ENCODE measurements around the gene RFPL2. TPM values are rescaled to one million over a fixed set of nuclear protein-coding genes. Genes with fewer than 3 reads are reported as not detected.

Gene RFPL2
- polyA plus RNA-seq: under 1 TPM in 2 of 4 donors, not detected in 2; 0.10 to 0.19 TPM
- long read RNA-seq, donor 1: 0 reads
- long read RNA-seq, donor 2: 0 reads
- long read RNA-seq, donor 3: 0 reads
- long read RNA-seq, donor 4: 0 reads
- long read RNA-seq, donor 5: 0 reads
- long read RNA-seq, donor 6: 0 reads
- long read RNA-seq, donor 7: 0 reads
- long read RNA-seq, donor 8: 0 reads
- long read RNA-seq, donor 9: 0 reads
- long read RNA-seq, donor 10: 0 reads

DNA sequence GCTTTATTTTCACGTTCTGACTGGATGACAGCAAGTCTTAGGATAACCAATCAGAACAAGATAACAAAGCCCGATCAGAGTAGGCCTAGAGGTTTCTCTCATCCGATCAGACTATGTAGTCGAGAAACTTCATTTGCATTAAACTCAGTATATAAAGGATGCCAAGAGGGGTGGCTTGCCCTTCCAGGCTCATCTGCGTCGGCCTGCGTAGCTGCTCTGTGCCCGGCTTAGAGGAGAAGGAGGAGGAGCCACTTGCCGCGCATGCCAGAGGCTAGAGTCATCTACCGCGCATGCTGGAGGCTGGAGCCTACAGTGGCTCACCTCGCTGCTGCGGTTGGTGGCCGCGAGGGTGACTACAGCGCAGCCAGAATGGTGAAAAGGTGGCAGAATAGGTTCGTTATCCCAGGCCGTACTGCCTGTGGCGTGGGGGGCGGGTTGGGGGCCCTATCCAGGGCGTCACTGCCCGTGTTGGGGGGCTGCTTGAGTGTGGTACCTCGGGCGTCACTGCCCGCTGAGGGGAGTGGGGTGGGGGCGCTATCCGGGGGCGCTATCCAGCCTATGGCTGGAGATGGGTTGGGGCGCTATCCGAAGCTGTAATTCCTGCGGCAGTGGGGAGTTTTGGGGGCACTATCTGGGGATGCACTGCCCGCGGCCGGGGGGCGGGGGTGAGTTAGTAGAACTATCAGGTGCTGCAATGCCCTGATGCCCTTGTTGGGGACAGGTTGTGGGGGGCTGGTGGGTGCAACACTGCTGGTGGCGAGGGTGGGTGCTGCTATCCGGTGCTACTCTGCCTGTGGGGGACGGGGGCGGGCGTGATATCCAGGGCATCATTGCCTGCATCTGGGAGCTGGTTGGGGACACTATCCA, at the start of gene RFPL2:
Gene RFPL2 (minus strand): TSS at position 218 of the 867 bp plus-strand sequence. CDS start 2,622 bp downstream, outside the sequence.
- H3K4me3 ChIP-seq (ENCODE audit: low read depth in 1 of 3, low read length in 3 of 3): peak within 1 kb of the TSS in 1 of 3 donors; percentile 43
- peaks cover 0 to 10% (median 0%) of the 10 kb centered on the region in 3 donors for H3K4me1 ChIP-seq (ENCODE audit: control insufficient read depth in 3 of 3, insufficient read depth in 2 of 3, low read depth in 1 of 3, low read length in 2 of 3)
- H3K9me3 ChIP-seq (ENCODE audit: control insufficient read depth in 2 of 2, insufficient read depth in 1 of 2, low read depth in 1 of 2, low read length in 1 of 2): no peaks in the 10 kb centered on the region
- 61 to 72% (median 71%) methylated on average over 40 to 41 of the region's 41 CpGs for WGBS, 3 donors
- H3K27me3 ChIP-seq (ENCODE audit: control insufficient read depth in 3 of 3, insufficient read depth in 3 of 3, low read length in 3 of 3): peaks cover 0 to 12% (median 0%) of the 10 kb centered on the region in 3 donors
- peak; percentile 20 to 51 for DNase-seq
- H3K27ac ChIP-seq (ENCODE audit: low read depth in 1 of 3, low read length in 2 of 3): no peak within 1 kb of the TSS
- FAIRE-seq: no peak
- H3K36me3 ChIP-seq (ENCODE audit: control insufficient read depth in 3 of 3, insufficient read depth in 2 of 3, low read depth in 1 of 3, low read length in 3 of 3): no peaks in the 10 kb centered on the region

DNA sequence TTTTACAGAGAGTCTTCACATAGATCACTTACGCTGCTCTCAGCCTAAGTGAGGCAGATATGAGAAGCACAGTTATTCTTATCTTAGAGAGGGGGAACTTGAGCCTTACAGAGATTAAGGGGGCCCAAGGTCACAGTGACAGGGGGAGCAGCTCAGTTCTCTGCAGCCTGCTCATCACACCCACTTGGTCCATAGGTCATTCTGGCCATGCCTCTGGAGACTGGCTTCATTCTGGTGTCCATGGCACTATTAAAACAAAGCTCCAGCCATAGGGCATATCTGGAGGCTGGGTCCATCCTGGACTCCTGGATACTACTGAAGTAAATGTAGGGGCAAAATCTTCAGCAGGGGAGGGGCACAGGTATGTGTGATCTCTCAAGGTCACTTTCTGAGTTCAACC, 44.4 kb upstream of the RFPL2 start:
- H3K9me3 ChIP-seq (ENCODE audit: control insufficient read depth in 2 of 2, insufficient read depth in 1 of 2, low read depth in 1 of 2, low read length in 1 of 2): no peaks in the 10 kb centered on the region
- H3K27ac ChIP-seq (ENCODE audit: low read depth in 1 of 3, low read length in 2 of 3): peak overlapping the region in 2 of 3 donors; percentile 16 to 39
- WGBS, 3 donors: 25 to 68% (median 48%) methylated on average over 1 of the region's 1 CpG
- no peaks in the 10 kb centered on the region for H3K36me3 ChIP-seq (ENCODE audit: control insufficient read depth in 3 of 3, insufficient read depth in 2 of 3, low read depth in 1 of 3, low read length in 3 of 3)
- no peaks in the 10 kb centered on the region for H3K27me3 ChIP-seq (ENCODE audit: control insufficient read depth in 3 of 3, insufficient read depth in 3 of 3, low read length in 3 of 3)
- no peak overlapping the region for H3K4me3 ChIP-seq (ENCODE audit: low read depth in 1 of 3, low read length in 3 of 3)
- FAIRE-seq (no peak), DNase-seq (peak; percentile 48 to 76)
- H3K4me1 ChIP-seq (ENCODE audit: control insufficient read depth in 3 of 3, insufficient read depth in 2 of 3, low read depth in 1 of 3, low read length in 2 of 3): peaks cover 0 to 43% (median 8%) of the 10 kb centered on the region in 3 donors

DNA sequence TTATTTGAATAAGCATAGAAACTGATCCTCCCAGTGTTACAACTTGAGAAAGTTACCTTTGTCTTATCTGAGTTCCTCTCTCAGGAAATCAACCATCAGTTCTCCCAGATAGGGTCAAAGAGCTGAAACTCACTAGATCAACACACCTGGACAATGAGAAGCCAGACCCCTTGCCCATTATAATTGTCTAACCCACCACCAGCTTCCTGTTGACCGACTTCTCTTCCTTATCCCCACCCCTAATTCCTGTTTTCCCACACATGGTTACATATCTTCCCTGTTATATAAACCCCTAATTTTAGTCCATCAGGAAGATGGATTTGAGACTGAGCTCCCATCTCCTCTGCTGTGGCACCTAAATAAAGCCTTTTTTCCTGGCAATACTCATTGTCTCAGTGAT, 43.4 kb upstream of the RFPL2 start:
- 44 to 74% (median 50%) methylated on average over 1 of the region's 1 CpG for WGBS, 3 donors
- H3K27me3 ChIP-seq (ENCODE audit: control insufficient read depth in 3 of 3, insufficient read depth in 3 of 3, low read length in 3 of 3): no peaks in the 10 kb centered on the region
- FAIRE-seq: no peak
- H3K4me1 ChIP-seq (ENCODE audit: control insufficient read depth in 3 of 3, insufficient read depth in 2 of 3, low read depth in 1 of 3, low read length in 2 of 3): peaks cover 0 to 46% (median 8%) of the 10 kb centered on the region in 3 donors
- H3K4me3 ChIP-seq (ENCODE audit: low read depth in 1 of 3, low read length in 3 of 3): no peak overlapping the region
- H3K36me3 ChIP-seq (ENCODE audit: control insufficient read depth in 3 of 3, insufficient read depth in 2 of 3, low read depth in 1 of 3, low read length in 3 of 3): no peaks in the 10 kb centered on the region
- no peak for DNase-seq
- H3K9me3 ChIP-seq (ENCODE audit: control insufficient read depth in 2 of 2, insufficient read depth in 1 of 2, low read depth in 1 of 2, low read length in 1 of 2): no peaks in the 10 kb centered on the region
- H3K27ac ChIP-seq (ENCODE audit: low read depth in 1 of 3, low read length in 2 of 3): peak overlapping the region in 1 of 3 donors; percentile 16

DNA sequence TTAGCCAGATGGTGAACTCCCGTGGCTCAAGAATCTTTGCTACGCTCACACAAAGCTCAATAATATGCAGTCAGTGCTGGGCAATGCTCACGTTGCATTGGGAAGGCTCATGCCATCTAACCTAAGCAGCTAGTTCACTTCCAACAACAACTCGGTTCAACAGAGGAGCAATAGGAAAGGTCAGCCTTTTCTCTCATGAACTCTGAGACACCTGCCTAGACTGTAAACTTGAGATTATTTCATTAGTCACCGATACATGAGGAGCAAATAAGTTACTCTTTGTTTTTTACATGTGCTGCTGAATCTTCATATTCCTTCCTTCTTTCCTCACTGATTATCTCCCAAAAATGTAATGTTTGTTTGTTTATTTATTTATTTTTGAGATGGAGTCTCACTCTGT, 41.3 kb upstream of the RFPL2 start:
- Histone ChIP-seq H3K9me3 (ENCODE audit: control insufficient read depth in 2 of 2, insufficient read depth in 1 of 2, low read depth in 1 of 2, low read length in 1 of 2) (no peaks in the 10 kb centered on the region), H3K4me3 (ENCODE audit: low read depth in 1 of 3, low read length in 3 of 3) (no peak overlapping the region), H3K27ac (ENCODE audit: low read depth in 1 of 3, low read length in 2 of 3) (no peak overlapping the region), H3K27me3 (ENCODE audit: control insufficient read depth in 3 of 3, insufficient read depth in 3 of 3, low read length in 3 of 3) (no peaks in the 10 kb centered on the region), H3K36me3 (ENCODE audit: control insufficient read depth in 3 of 3, insufficient read depth in 2 of 3, low read depth in 1 of 3, low read length in 3 of 3) (no peaks in the 10 kb centered on the region), H3K4me1 (ENCODE audit: control insufficient read depth in 3 of 3, insufficient read depth in 2 of 3, low read depth in 1 of 3, low read length in 2 of 3) (peaks cover 0 to 59% (median 11%) of the 10 kb centered on the region in 3 donors)
- FAIRE-seq: no peak
- WGBS, 3 donors: 34 to 68% (median 38%) methylated on average over 5 of the region's 5 CpGs
- peak; percentile 42 to 78 for DNase-seq

DNA sequence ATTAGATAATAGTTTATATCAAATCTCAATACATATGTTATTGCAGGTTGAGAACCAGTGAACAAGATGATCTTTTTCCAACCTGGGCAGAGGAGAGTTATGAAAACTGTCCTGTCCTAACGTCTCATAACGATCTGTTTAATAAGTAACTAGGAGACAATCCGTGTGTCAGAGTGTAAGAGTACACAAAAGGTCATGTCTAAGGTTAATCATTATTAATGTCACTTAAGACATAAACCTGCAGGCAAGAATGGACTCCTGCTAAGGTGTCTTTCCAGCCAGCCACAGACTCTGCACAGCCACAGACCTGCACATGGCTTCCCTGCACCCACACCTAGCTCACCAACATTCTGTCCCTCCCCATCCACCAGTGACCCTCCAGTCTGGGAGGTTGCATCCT, 40.2 kb upstream of the RFPL2 start:
- Histone ChIP-seq H3K27ac (ENCODE audit: low read depth in 1 of 3, low read length in 2 of 3) (no peak overlapping the region), H3K4me3 (ENCODE audit: low read depth in 1 of 3, low read length in 3 of 3) (no peak overlapping the region), H3K27me3 (ENCODE audit: control insufficient read depth in 3 of 3, insufficient read depth in 3 of 3, low read length in 3 of 3) (no peaks in the 10 kb centered on the region), H3K4me1 (ENCODE audit: control insufficient read depth in 3 of 3, insufficient read depth in 2 of 3, low read depth in 1 of 3, low read length in 2 of 3) (peaks cover 0 to 67% (median 14%) of the 10 kb centered on the region in 3 donors), H3K9me3 (ENCODE audit: control insufficient read depth in 2 of 2, insufficient read depth in 1 of 2, low read depth in 1 of 2, low read length in 1 of 2) (no peaks in the 10 kb centered on the region), H3K36me3 (ENCODE audit: control insufficient read depth in 3 of 3, insufficient read depth in 2 of 3, low read depth in 1 of 3, low read length in 3 of 3) (no peaks in the 10 kb centered on the region)
- WGBS, 3 donors: 5 to 53% (median 35%) methylated on average over 3 of the region's 3 CpGs
- DNase-seq (peak; percentile 78 to 93), FAIRE-seq (no peak)

DNA sequence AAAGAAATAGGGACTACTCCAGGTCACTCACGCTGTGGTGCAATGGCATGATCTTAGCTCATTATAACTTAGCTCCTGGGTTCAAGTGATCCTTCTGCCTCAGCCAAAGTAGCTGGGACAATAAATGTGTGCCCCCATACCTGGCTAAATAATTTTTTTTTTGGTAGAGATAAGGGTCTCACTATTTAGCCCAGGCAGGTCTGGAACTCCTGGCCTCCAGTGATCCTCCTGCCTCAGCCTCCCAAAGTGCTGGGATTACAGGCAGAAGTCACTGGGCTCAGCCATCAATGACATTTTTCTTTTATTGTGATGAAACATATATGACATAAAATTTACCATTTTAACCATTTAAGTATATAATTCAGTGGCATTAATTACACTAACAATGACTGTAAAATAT, 39.7 kb upstream of the RFPL2 start:
- Histone ChIP-seq H3K4me1 (ENCODE audit: control insufficient read depth in 3 of 3, insufficient read depth in 2 of 3, low read depth in 1 of 3, low read length in 2 of 3) (peaks cover 0 to 64% (median 14%) of the 10 kb centered on the region in 3 donors), H3K4me3 (ENCODE audit: low read depth in 1 of 3, low read length in 3 of 3) (no peak overlapping the region), H3K27me3 (ENCODE audit: control insufficient read depth in 3 of 3, insufficient read depth in 3 of 3, low read length in 3 of 3) (no peaks in the 10 kb centered on the region), H3K27ac (ENCODE audit: low read depth in 1 of 3, low read length in 2 of 3) (no peak overlapping the region), H3K9me3 (ENCODE audit: control insufficient read depth in 2 of 2, insufficient read depth in 1 of 2, low read depth in 1 of 2, low read length in 1 of 2) (no peaks in the 10 kb centered on the region), H3K36me3 (ENCODE audit: control insufficient read depth in 3 of 3, insufficient read depth in 2 of 3, low read depth in 1 of 3, low read length in 3 of 3) (no peaks in the 10 kb centered on the region)
- 64 to 84% (median 77%) methylated on average over 1 of the region's 1 CpG for WGBS, 3 donors
- FAIRE-seq (no peak), DNase-seq (no peak)

DNA sequence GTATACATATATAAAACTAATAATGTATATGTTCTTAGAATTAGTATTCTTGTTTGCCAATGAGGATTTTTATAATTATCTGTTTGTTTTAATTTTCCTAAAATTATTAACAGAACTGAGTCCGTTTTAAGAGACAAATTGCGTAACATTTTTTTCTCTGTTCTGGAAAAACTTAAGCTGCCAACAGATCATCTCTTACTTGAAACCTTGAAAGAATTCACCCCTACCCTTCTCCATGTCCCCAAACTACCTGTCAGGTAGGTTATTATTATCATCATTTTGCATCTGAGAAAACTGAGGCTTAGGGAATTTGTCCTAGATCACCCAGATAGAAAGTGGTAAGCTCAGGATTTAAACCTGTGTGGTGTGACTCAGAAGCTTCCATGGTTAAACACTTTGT, 35.6 kb upstream of the RFPL2 start:
- DNase-seq: no peak
- H3K4me3 ChIP-seq (ENCODE audit: low read depth in 1 of 3, low read length in 3 of 3): no peak overlapping the region
- H3K4me1 ChIP-seq (ENCODE audit: control insufficient read depth in 3 of 3, insufficient read depth in 2 of 3, low read depth in 1 of 3, low read length in 2 of 3): peaks cover 0 to 44% (median 7%) of the 10 kb centered on the region in 3 donors
- 40 to 52% (median 47%) methylated on average over 2 of the region's 2 CpGs for WGBS, 3 donors
- H3K9me3 ChIP-seq (ENCODE audit: control insufficient read depth in 2 of 2, insufficient read depth in 1 of 2, low read depth in 1 of 2, low read length in 1 of 2): no peaks in the 10 kb centered on the region
- peak overlapping the region in 1 of 3 donors; percentile 73 for H3K27ac ChIP-seq (ENCODE audit: low read depth in 1 of 3, low read length in 2 of 3)
- FAIRE-seq: no peak
- peaks cover 0 to 5% (median 0%) of the 10 kb centered on the region in 3 donors for H3K36me3 ChIP-seq (ENCODE audit: control insufficient read depth in 3 of 3, insufficient read depth in 2 of 3, low read depth in 1 of 3, low read length in 3 of 3)
- H3K27me3 ChIP-seq (ENCODE audit: control insufficient read depth in 3 of 3, insufficient read depth in 3 of 3, low read length in 3 of 3): no peaks in the 10 kb centered on the region

DNA sequence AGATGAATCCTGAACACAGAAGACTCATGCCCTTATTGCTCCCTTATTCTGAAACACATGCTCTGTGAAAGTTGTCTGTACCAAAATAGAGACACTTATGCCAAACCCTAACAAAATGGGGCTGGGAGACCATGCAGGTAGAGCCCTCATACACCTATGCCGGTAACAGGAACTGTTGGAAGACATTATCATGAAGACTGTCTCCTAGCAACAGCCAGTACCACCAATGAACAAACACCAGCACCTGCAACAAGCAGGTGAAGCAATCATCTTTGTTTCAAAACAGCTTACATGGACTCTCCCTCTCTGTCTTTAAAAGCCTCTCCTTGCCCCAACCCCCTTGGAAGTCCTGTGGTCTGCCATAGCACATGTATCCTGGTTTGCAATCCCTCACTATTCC, 33.0 kb upstream of the RFPL2 start:
- H3K4me3 ChIP-seq (ENCODE audit: low read depth in 1 of 3, low read length in 3 of 3): no peak overlapping the region
- DNase-seq: peak; percentile 22 to 60
- H3K4me1 ChIP-seq (ENCODE audit: control insufficient read depth in 3 of 3, insufficient read depth in 2 of 3, low read depth in 1 of 3, low read length in 2 of 3): peaks cover 0 to 28% (median 7%) of the 10 kb centered on the region in 3 donors
- 17 to 63% (median 20%) methylated on average over 1 of the region's 1 CpG for WGBS, 3 donors
- no peak overlapping the region for H3K27ac ChIP-seq (ENCODE audit: low read depth in 1 of 3, low read length in 2 of 3)
- no peaks in the 10 kb centered on the region for H3K9me3 ChIP-seq (ENCODE audit: control insufficient read depth in 2 of 2, insufficient read depth in 1 of 2, low read depth in 1 of 2, low read length in 1 of 2)
- FAIRE-seq: no peak
- H3K27me3 ChIP-seq (ENCODE audit: control insufficient read depth in 3 of 3, insufficient read depth in 3 of 3, low read length in 3 of 3): no peaks in the 10 kb centered on the region
- H3K36me3 ChIP-seq (ENCODE audit: control insufficient read depth in 3 of 3, insufficient read depth in 2 of 3, low read depth in 1 of 3, low read length in 3 of 3): peaks cover 0 to 11% (median 0%) of the 10 kb centered on the region in 3 donors
